ENCODE results near the gene GLIS1. TPM values are rescaled to one million over a fixed set of nuclear protein-coding genes. Genes with fewer than 3 reads are reported as not detected.
A peak's percentile ranks its signal among the peaks of the same experiment; 100 is the strongest.

Gene GLIS1
- total RNA-seq, 1 experiment from 2014 or later, result 0.24 TPM

DNA sequence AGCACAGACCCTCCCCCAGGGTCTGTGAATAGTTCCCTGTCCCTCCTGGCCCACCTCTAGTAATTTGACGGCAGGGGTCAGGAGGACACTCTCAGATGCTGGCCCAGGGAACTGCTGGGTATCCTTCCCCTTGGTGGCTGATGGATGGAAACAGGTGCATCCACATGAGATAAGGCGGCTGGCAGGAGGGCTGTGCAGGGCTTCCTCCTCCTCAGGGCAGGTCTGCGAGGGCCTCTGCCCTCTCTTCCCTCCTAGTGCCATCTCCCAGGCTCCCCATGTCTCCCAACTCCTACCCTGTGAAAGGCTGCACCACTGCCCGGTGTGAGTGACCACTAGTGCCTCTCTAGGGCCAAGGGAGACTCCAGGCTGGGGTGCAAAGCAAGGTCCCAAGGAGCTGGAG is 123.9 kb downstream of the GLIS1 start:
- ChIA-PET CTCF (interaction anchor here (0.8 kb wide), 1 partner anchor 21 kb away, joined by 4 read pairs; no protein-coding TSS in a partner anchor), POLR2A (no interaction called here)
- H3K36me3 Mint-ChIP-seq, result peaks cover 14% of the 10 kb centered on the region
- H3K4me1 Mint-ChIP-seq, result peaks cover 6% of the 10 kb centered on the region
- no peak for DNase-seq (ENCODE audit: low spot score)
- no peak overlapping the region for H3K27ac Mint-ChIP-seq
- peaks cover 6% of the 10 kb centered on the region; the same call in 1 of the 2 replicates for H3K27me3 Mint-ChIP-seq (ENCODE audit: low read depth)
- ATAC-seq, result no peak
- H3K9me3 Mint-ChIP-seq, result peaks cover 24% of the 10 kb centered on the region
- no peak overlapping the region for H3K4me3 Mint-ChIP-seq
- no peak for TF ChIP-seq SP1 (CRISPR knock-in tag; conservative IDR thresholded peaks at IDR 0.05)
- no peak for TF ChIP-seq JUN (CRISPR knock-in tag; IDR thresholded peaks at IDR 0.05)
- no peak for TF ChIP-seq GTF2I (CRISPR knock-in tag; conservative IDR thresholded peaks at IDR 0.05)
- TF ChIP-seq NR2C2 (CRISPR knock-in tag; IDR thresholded peaks at IDR 0.05), result no peak
- no peak for TF ChIP-seq PRRX2 (CRISPR knock-in tag; IDR thresholded peaks at IDR 0.05)
- TF ChIP-seq, protein P1, sequence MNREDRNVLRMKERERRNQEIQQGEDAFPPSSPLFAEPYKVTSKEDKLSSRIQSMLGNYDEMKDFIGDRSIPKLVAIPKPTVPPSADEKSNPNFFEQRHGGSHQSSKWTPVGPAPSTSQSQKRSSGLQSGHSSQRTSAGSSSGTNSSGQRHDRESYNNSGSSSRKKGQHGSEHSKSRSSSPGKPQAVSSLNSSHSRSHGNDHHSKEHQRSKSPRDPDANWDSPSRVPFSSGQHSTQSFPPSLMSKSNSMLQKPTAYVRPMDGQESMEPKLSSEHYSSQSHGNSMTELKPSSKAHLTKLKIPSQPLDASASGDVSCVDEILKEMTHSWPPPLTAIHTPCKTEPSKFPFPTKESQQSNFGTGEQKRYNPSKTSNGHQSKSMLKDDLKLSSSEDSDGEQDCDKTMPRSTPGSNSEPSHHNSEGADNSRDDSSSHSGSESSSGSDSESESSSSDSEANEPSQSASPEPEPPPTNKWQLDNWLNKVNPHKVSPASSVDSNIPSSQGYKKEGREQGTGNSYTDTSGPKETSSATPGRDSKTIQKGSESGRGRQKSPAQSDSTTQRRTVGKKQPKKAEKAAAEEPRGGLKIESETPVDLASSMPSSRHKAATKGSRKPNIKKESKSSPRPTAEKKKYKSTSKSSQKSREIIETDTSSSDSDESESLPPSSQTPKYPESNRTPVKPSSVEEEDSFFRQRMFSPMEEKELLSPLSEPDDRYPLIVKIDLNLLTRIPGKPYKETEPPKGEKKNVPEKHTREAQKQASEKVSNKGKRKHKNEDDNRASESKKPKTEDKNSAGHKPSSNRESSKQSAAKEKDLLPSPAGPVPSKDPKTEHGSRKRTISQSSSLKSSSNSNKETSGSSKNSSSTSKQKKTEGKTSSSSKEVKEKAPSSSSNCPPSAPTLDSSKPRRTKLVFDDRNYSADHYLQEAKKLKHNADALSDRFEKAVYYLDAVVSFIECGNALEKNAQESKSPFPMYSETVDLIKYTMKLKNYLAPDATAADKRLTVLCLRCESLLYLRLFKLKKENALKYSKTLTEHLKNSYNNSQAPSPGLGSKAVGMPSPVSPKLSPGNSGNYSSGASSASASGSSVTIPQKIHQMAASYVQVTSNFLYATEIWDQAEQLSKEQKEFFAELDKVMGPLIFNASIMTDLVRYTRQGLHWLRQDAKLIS (CRISPR knock-in tag; IDR thresholded peaks at IDR 0.05; ENCODE audit: borderline replicate concordance), result no peak
- TF ChIP-seq, protein P2, sequence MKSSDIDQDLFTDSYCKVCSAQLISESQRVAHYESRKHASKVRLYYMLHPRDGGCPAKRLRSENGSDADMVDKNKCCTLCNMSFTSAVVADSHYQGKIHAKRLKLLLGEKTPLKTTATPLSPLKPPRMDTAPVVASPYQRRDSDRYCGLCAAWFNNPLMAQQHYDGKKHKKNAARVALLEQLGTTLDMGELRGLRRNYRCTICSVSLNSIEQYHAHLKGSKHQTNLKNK (CRISPR knock-in tag; IDR thresholded peaks at IDR 0.05), result no peak
- TF ChIP-seq ATF1 (CRISPR knock-in tag; IDR thresholded peaks at IDR 0.05), result no peak
- TF ChIP-seq SMAD3 (CRISPR knock-in tag; IDR thresholded peaks at IDR 0.05; ENCODE audit: borderline replicate concordance), result no peak
- TF ChIP-seq ZNF416 (CRISPR knock-in tag; IDR thresholded peaks at IDR 0.05), result no peak
- TF ChIP-seq ZBTB21 (CRISPR knock-in tag; IDR thresholded peaks at IDR 0.05; ENCODE audit: borderline replicate concordance), result no peak
- no peak for TF ChIP-seq ZNF219 (CRISPR knock-in tag; IDR thresholded peaks at IDR 0.05; ENCODE audit: borderline replicate concordance)

DNA sequence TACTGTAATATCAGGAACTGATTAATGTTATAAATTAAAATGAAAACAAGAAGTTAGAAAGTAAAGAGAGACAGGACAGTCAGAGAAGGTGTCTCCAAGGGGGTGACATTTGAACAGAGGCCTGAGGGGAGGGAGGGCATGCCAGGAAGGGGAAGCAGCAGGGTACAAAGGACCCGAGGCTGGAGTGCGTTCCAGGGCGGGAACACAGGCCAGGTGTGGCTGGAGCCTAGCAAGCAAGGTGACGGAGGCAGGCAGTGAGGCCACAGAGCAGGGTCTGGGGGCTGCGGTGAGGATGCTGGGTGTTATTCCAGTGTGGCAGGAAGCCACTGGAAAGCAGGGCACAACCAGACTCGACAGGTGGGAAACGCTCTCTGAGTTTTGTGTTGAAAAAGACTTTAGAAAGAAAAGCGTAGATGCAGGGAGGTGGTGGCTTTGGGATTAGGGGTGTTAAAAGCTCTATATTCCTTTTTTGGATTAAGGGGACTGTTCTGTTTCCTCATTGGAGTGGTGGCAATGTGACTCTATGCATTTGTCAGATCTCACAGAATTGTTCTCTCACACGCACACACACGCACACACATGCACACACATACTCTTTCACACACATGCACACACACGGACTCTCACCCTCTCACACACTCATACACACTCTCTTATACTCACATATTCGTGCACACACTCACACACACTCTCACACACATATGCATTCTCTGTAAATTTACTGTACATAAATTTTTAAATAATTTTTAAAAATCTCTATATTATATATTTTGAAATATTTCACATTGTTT is 124.5 kb downstream of the GLIS1 start:
- CTCF ChIA-PET, result interaction anchor here (0.7 to 1.3 kb wide), 2 partner anchors 20 to 111 kb away, joined by 3 to 4 read pairs; no protein-coding TSS in a partner anchor
- Mint-ChIP-seq H3K36me3 (peaks cover 14% of the 10 kb centered on the region), H3K4me3 (no peak overlapping the region), H3K4me1 (peaks cover 6% of the 10 kb centered on the region), H3K27ac (no peak overlapping the region), H3K9me3 (peaks cover 30% of the 10 kb centered on the region), H3K27me3 (ENCODE audit: low read depth) (peaks cover 6% of the 10 kb centered on the region; the same call in 1 of the 2 replicates)
- peak; percentile 79 for ATAC-seq
- POLR2A ChIA-PET, result no interaction called here
- DNase-seq (ENCODE audit: low spot score), result peak; percentile 50
- no peak for TF ChIP-seq FOXK1 (CRISPR knock-in tag; IDR thresholded peaks at IDR 0.05)
- TF ChIP-seq ZNF121 (CRISPR knock-in tag; IDR thresholded peaks at IDR 0.05), result peak; percentile 79

DNA sequence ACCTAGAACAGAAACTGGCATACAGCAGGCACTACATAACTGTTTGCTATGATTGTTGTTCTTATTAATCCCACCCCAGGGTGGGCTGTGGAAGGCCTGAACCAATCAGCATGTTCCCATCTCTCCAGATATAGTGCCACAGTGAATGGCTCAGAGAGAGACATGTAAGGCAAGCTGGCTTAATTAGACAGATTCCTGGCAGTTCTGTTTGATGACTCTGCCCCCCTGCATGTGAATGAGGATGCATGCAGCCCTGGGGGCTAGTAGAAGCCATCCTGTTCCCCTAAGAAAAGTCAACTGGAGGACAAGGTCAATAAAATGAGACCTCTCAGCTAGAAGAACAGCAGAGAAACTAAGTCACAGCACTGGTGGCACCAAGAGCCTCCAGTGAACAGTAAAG is 130.3 kb downstream of the GLIS1 start:
- peaks cover 6% of the 10 kb centered on the region; the same call in 1 of the 2 replicates for H3K4me1 Mint-ChIP-seq
- CTCF ChIA-PET, result interaction anchor here (1.7 to 4.4 kb wide), 3 partner anchors 15 to 122 kb away, joined by 4 to 28 read pairs (median 20); no protein-coding TSS in a partner anchor
- POLR2A ChIA-PET, result interaction anchor here (0.6 kb wide), 1 partner anchor 114 kb away, joined by 3 read pairs; no protein-coding TSS in a partner anchor
- no peak for ATAC-seq
- H3K4me3 Mint-ChIP-seq, result no peak overlapping the region
- peaks cover 14% of the 10 kb centered on the region for H3K36me3 Mint-ChIP-seq
- no peak for DNase-seq (ENCODE audit: low spot score)
- H3K9me3 Mint-ChIP-seq, result peaks cover 31% of the 10 kb centered on the region
- peaks cover 6% of the 10 kb centered on the region; the same call in 1 of the 2 replicates for H3K27me3 Mint-ChIP-seq (ENCODE audit: low read depth)
- no peak overlapping the region for H3K27ac Mint-ChIP-seq
- TF ChIP-seq, protein P2 (CRISPR knock-in tag; IDR thresholded peaks at IDR 0.05), result no peak
- TF ChIP-seq, protein P3, sequence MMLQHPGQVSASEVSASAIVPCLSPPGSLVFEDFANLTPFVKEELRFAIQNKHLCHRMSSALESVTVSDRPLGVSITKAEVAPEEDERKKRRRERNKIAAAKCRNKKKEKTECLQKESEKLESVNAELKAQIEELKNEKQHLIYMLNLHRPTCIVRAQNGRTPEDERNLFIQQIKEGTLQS (CRISPR knock-in tag; conservative IDR thresholded peaks at IDR 0.05), result no peak
- no peak for TF ChIP-seq ZNF219 (CRISPR knock-in tag; IDR thresholded peaks at IDR 0.05; ENCODE audit: borderline replicate concordance)
- TF ChIP-seq CREM (CRISPR knock-in tag; IDR thresholded peaks at IDR 0.05), result no peak
- TF ChIP-seq JUN (CRISPR knock-in tag; IDR thresholded peaks at IDR 0.05), result no peak
- no peak for TF ChIP-seq GTF2I (CRISPR knock-in tag; conservative IDR thresholded peaks at IDR 0.05)
- TF ChIP-seq, protein P4, sequence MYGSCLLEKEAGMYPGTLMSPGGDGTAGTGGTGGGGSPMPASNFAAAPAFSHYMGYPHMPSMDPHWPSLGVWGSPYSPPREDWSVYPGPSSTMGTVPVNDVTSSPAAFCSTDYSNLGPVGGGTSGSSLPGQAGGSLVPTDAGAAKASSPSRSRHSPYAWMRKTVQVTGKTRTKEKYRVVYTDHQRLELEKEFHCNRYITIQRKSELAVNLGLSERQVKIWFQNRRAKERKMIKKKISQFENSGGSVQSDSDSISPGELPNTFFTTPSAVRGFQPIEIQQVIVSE (CRISPR knock-in tag; IDR thresholded peaks at IDR 0.05; ENCODE audit: borderline replicate concordance), result no peak
- TF ChIP-seq, protein P5, sequence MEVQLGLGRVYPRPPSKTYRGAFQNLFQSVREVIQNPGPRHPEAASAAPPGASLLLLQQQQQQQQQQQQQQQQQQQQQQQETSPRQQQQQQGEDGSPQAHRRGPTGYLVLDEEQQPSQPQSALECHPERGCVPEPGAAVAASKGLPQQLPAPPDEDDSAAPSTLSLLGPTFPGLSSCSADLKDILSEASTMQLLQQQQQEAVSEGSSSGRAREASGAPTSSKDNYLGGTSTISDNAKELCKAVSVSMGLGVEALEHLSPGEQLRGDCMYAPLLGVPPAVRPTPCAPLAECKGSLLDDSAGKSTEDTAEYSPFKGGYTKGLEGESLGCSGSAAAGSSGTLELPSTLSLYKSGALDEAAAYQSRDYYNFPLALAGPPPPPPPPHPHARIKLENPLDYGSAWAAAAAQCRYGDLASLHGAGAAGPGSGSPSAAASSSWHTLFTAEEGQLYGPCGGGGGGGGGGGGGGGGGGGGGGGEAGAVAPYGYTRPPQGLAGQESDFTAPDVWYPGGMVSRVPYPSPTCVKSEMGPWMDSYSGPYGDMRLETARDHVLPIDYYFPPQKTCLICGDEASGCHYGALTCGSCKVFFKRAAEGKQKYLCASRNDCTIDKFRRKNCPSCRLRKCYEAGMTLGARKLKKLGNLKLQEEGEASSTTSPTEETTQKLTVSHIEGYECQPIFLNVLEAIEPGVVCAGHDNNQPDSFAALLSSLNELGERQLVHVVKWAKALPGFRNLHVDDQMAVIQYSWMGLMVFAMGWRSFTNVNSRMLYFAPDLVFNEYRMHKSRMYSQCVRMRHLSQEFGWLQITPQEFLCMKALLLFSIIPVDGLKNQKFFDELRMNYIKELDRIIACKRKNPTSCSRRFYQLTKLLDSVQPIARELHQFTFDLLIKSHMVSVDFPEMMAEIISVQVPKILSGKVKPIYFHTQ (CRISPR knock-in tag; IDR thresholded peaks at IDR 0.05), result no peak
- TF ChIP-seq ATF1 (CRISPR knock-in tag; IDR thresholded peaks at IDR 0.05), result no peak
- TF ChIP-seq ZNF317 (CRISPR knock-in tag; IDR thresholded peaks at IDR 0.05; ENCODE audit: borderline replicate concordance, low read depth), result no peak
- TF ChIP-seq, protein P6, sequence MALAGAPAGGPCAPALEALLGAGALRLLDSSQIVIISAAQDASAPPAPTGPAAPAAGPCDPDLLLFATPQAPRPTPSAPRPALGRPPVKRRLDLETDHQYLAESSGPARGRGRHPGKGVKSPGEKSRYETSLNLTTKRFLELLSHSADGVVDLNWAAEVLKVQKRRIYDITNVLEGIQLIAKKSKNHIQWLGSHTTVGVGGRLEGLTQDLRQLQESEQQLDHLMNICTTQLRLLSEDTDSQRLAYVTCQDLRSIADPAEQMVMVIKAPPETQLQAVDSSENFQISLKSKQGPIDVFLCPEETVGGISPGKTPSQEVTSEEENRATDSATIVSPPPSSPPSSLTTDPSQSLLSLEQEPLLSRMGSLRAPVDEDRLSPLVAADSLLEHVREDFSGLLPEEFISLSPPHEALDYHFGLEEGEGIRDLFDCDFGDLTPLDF (CRISPR knock-in tag; IDR thresholded peaks at IDR 0.05), result no peak
